A549 (cell line): ENCODE data around the gene USH1C.

Source experiments
- HOXB13 ChIP-seq: fragments of 250-450 bp; sonication (Bioruptor Pico); IDR thresholded peaks from 2 replicates; pipeline ENCODE4 v1.5.0; 2020; ENCODE audit warnings: low read depth, mild to moderate bottlenecking, moderate library complexity
- JUNB ChIP-seq: fragments of >200 bp; sonication (Bioruptor Twin); formaldehyde crosslinking; IDR thresholded peaks from 2 replicates; pipeline ENCODE4 v1.6.1; 2016
- TF ChIP-seq, protein P1 (sequence below): fragments of >200 bp; sonication (Bioruptor Twin); formaldehyde crosslinking; IDR thresholded peaks from 3 replicates; pipeline ENCODE4 v1.5.1; 2016

DNA sequence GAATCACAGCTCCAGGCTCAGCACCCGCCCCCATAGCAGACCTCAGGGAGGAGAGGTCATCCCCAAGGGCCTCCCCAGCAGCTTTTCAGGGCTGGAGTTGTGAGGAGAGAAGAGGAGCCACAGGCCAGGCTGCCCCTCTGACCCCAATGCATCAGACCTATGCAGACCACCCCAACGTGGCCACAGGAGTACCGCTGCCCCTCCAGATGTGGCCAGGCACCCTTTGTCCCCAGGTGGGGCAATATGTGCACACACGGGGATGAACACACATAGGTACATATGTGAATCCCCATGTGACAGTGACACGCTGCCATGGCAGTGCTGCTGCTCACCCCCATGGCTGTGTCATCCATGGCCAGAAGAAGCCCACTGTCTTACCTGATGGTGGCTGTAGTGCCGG lies 10.9 kb downstream of the USH1C start:
- TF ChIP-seq JUNB (no peak), HOXB13 (CRISPR knock-in tag) (no peak)
- TF ChIP-seq, protein P1, sequence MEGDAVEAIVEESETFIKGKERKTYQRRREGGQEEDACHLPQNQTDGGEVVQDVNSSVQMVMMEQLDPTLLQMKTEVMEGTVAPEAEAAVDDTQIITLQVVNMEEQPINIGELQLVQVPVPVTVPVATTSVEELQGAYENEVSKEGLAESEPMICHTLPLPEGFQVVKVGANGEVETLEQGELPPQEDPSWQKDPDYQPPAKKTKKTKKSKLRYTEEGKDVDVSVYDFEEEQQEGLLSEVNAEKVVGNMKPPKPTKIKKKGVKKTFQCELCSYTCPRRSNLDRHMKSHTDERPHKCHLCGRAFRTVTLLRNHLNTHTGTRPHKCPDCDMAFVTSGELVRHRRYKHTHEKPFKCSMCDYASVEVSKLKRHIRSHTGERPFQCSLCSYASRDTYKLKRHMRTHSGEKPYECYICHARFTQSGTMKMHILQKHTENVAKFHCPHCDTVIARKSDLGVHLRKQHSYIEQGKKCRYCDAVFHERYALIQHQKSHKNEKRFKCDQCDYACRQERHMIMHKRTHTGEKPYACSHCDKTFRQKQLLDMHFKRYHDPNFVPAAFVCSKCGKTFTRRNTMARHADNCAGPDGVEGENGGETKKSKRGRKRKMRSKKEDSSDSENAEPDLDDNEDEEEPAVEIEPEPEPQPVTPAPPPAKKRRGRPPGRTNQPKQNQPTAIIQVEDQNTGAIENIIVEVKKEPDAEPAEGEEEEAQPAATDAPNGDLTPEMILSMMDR, result no peak
